Lower lobe of right lung (tissue), 2 donors: Measurements from ENCODE around the gene DEPDC5. TPM values are rescaled to one million over a fixed set of nuclear protein-coding genes. Genes with fewer than 3 reads are reported as not detected.

Experiments used
- ATAC-seq, 2 donors: fragments of 200-7000 bp; cut with Tn5 transposase; one replicate each; pipeline ENCODE4 v1.9.1; 2020 to 2022; ENCODE audit warnings: mild to moderate bottlenecking in 2 of 2, moderate library complexity in 2 of 2
- DNase-seq: peaks from one replicate; pipeline ENCODE4 v3.0.0-alpha.2; 2020
- H3K27ac ChIP-seq: fragments of 200-600 bp; one replicate; pipeline ENCODE4 v1.8.0; 2022
- H3K27me3 ChIP-seq: fragments of 200-600 bp; one replicate; pipeline ENCODE4 v1.8.0; 2022; ENCODE audit warnings: low read depth
- H3K36me3 ChIP-seq: fragments of 200-600 bp; one replicate; pipeline ENCODE4 v1.8.0; 2022; ENCODE audit warnings: mild to moderate bottlenecking
- H3K4me1 ChIP-seq: fragments of 200-600 bp; one replicate; pipeline ENCODE4 v1.8.0; 2022
- H3K4me3 ChIP-seq: fragments of 200-600 bp; one replicate; pipeline ENCODE4 v1.8.0; 2022; ENCODE audit warnings: mild to moderate bottlenecking
- H3K9me3 ChIP-seq: fragments of 200-600 bp; one replicate; pipeline ENCODE4 v1.8.0; 2022
- intact Hi-C: fragments of 100-400 bp; cut with DNase I; formaldehyde crosslinking; loops from one replicate; pipeline ENCODE4 v1.11.0; 2022
- total RNA-seq: library from RNA; stranded (reverse); fragmentation: NEBNext Ultra II Directional; extraction: Animal tissue kit (Norgen Biotek cat#: 25700); gene quantifications from one replicate; pipeline ENCODE4 v1.2.1, GENCODE V29; 2021
- TF ChIP-seq, protein P1 (sequence below): fragments of 200-600 bp; IDR thresholded peaks from one replicate; pipeline ENCODE4 v1.8.0; 2022; ENCODE audit warnings: antibody characterized with exemption, mild to moderate bottlenecking
- donor health status: DM: no; HTN: yes; CAD: no; lungs with severe emphysema.

The DEPDC5 gene
- total RNA-seq, 1 donor from 2014 or later = 29.0 TPM

DNA sequence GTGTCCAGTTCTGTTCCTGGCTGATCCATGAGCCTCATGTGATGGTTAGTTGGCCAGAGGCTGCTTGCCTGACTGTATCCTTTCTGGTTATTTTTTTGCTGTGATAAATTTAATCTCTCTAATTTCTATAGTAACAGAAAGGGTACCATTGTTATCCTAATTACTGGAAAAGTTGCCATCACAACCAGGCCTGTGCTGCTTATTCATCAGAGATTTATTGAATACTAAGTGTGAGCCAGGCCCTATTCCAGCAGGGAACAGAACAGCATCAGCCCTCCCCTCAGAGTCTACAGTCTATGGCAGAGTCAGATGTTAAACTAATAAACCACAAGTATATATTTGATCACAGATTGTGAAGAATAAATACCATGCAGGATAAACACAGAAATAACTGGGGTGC, 86.8 kb downstream of the DEPDC5 start:
- no peaks in the 10 kb centered on the region for H3K9me3 ChIP-seq
- DNase-seq = no peak
- intact Hi-C loops = no loop called here
- TF ChIP-seq, protein P1, sequence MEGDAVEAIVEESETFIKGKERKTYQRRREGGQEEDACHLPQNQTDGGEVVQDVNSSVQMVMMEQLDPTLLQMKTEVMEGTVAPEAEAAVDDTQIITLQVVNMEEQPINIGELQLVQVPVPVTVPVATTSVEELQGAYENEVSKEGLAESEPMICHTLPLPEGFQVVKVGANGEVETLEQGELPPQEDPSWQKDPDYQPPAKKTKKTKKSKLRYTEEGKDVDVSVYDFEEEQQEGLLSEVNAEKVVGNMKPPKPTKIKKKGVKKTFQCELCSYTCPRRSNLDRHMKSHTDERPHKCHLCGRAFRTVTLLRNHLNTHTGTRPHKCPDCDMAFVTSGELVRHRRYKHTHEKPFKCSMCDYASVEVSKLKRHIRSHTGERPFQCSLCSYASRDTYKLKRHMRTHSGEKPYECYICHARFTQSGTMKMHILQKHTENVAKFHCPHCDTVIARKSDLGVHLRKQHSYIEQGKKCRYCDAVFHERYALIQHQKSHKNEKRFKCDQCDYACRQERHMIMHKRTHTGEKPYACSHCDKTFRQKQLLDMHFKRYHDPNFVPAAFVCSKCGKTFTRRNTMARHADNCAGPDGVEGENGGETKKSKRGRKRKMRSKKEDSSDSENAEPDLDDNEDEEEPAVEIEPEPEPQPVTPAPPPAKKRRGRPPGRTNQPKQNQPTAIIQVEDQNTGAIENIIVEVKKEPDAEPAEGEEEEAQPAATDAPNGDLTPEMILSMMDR = no peak
- no peak overlapping the region for H3K27ac ChIP-seq
- H3K4me1 ChIP-seq = no peaks in the 10 kb centered on the region
- no peak overlapping the region for H3K4me3 ChIP-seq
- H3K36me3 ChIP-seq = peaks cover 85% of the 10 kb centered on the region
- H3K27me3 ChIP-seq = no peaks in the 10 kb centered on the region
- ATAC-seq = no peak

DNA sequence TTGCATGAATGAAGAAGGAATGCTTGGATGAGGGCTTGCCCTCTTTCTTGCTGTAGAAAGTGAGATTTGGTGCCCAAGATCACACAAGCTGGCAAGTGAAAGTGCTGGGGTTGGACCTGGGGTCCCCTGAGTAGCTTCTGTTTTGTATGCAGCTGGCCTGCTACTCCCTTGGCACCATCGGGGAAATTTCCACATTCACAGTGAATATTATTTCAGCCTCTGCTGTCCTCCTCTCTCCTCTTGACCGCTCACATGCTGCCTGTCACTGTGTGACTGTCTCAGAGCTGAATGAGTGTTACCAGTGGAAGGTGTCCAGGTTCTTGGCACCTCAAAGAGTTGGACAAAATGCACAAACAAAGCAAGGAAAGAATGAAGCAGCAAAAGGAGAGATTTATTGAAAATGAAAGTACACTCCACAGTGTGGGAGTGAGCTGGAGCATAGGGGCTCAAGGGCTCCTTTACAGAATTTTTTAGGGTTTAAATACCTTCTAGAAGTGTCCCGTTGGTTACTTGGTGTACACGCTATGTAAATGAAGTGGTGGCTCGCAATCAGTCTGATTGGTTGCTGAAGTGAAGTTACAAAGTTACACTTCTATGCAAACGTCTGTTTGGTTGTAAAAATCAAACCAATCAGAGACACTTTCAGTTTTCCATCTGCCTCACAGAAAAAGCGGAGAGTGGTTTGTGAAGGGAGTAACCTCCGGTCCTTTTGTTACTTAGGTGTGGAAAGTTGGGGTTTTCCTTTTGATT, 87.4 kb downstream of the DEPDC5 start:
- Histone ChIP-seq H3K27me3 (no peaks in the 10 kb centered on the region), H3K4me3 (peak overlapping the region; percentile 32), H3K4me1 (no peaks in the 10 kb centered on the region), H3K9me3 (no peaks in the 10 kb centered on the region), H3K36me3 (peaks cover 85% of the 10 kb centered on the region), H3K27ac (no peak overlapping the region)
- intact Hi-C loops = no loop called here
- no peak for DNase-seq
- TF ChIP-seq, protein P1 = no peak
- ATAC-seq = peak; percentile 65 to 87

DNA sequence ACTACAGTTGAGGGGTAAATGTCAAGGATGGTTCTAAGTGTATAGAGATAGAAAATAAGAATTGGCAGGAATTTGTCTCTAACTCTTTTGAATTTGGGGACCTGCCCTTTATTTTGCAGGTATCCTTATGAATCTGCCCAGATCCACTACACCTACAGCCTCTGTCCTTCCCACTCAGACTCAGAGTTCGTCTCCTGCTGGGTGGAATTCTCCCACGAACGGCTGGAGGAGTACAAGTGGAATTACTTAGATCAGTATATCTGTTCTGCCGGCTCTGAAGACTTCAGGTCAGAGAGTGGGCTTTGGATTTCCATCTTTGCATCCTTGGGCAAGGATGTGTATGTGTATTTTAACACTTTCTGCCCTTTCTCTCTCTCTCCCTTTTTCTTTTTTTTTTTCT, 89.7 kb downstream of the DEPDC5 start:
- no peaks in the 10 kb centered on the region for H3K4me1 ChIP-seq
- no peak overlapping the region for H3K27ac ChIP-seq
- TF ChIP-seq, protein P1 = no peak
- intact Hi-C loops = no loop called here
- ATAC-seq = no peak
- no peak overlapping the region for H3K4me3 ChIP-seq
- no peaks in the 10 kb centered on the region for H3K9me3 ChIP-seq
- H3K36me3 ChIP-seq = peaks cover 85% of the 10 kb centered on the region
- DNase-seq = no peak
- no peaks in the 10 kb centered on the region for H3K27me3 ChIP-seq

DNA sequence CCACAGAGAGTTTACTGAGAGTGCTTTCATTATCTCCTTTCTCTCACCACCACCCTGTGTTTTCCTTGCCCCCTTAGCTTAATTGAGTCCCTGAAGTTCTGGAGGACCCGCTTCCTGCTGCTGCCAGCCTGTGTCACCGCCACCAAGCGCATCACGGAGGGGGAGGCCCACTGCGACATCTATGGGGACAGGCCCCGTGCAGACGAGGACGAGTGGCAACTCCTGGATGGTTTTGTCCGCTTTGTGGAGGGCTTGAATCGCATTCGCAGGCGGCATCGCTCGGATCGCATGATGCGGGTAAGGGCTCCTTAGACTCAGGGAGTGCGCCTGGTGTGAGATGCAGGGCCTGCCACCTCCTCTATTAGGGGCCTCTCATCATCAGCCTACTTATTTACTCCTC, 91.1 kb downstream of the DEPDC5 start:
- TF ChIP-seq, protein P1 = no peak
- no peak for ATAC-seq
- no peaks in the 10 kb centered on the region for H3K9me3 ChIP-seq
- peaks cover 86% of the 10 kb centered on the region for H3K36me3 ChIP-seq
- no peaks in the 10 kb centered on the region for H3K27me3 ChIP-seq
- intact Hi-C loops = no loop called here
- no peak overlapping the region for H3K27ac ChIP-seq
- DNase-seq = no peak
- no peak overlapping the region for H3K4me3 ChIP-seq
- no peaks in the 10 kb centered on the region for H3K4me1 ChIP-seq

DNA sequence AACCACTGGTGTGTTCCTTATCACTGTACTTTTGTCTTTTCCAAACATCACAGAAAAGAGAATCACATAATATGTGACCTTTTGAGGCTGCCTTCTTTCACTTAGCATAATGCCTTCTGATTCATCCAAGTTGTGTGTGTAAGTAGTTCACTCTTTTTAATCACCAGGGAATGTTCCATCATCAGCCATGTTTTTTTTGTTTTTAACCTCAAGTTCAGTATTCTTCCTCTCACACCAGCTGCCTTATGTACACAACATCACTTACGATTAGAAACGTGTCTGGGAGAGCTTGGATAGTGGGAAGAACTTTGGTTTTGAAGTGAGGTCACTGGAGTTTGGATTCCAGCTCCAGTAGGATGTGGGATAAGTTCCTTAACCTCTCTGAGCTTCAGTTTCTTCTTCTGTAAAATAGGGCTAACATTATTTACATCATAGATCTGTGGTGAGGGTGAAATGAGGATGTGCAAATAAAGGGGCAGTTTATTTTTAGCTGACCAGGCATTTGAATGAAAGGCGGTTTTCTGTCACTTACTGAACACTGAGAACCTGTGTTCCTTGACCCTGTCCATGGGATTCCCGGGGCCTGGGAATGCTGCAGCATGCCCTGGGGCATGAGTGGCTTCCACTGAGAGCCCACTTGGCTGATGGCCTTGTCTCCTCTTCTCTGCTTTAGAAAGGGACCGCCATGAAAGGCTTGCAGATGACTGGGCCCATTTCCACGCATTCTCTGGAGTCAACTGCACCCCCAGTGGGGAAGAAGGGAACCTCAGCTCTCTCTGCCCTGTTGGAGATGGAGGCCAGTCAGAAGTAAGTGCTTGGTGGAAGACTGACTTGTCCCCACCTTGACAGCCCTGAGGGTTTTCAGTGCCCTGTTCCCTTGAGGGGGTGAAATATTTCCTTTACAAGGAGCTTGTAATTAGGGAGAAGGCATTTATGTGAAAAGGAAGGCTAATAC, 92.6 kb downstream of the DEPDC5 start:
- no peak overlapping the region for H3K27ac ChIP-seq
- no peaks in the 10 kb centered on the region for H3K4me1 ChIP-seq
- ATAC-seq (peak in 1 of 2 donors; percentile 39), DNase-seq (no peak)
- H3K27me3 ChIP-seq = no peaks in the 10 kb centered on the region
- peaks cover 86% of the 10 kb centered on the region for H3K36me3 ChIP-seq
- no peak overlapping the region for H3K4me3 ChIP-seq
- TF ChIP-seq, protein P1 = peak; percentile 21
- H3K9me3 ChIP-seq = no peaks in the 10 kb centered on the region
- intact Hi-C loops = no loop called here
